PC-9 (cell line): ENCODE measurements around the gene CYBC1.
"Not testable (repeated sequence)": the region's sequence is repeated elsewhere in the genome, so short reads cannot be mapped to it uniquely, and the experiment has no call there.

Experiments
- EZH2 ChIP-seq: fragments of 200-600 bp; sonication (generic); IDR thresholded peaks from 2 replicates; pipeline ENCODE4 v1.8.0; 2017; ENCODE audit warnings: antibody characterized with exemption, low read depth
- TF ChIP-seq, protein P1 (sequence below): fragments of 200-600 bp; sonication (generic); conservative IDR thresholded peaks from 2 replicates; pipeline ENCODE4 v1.6.1; 2017; ENCODE audit warnings: mixed run types, antibody characterized with exemption, mild to moderate bottlenecking, moderate library complexity

- TF ChIP-seq, protein P1, sequence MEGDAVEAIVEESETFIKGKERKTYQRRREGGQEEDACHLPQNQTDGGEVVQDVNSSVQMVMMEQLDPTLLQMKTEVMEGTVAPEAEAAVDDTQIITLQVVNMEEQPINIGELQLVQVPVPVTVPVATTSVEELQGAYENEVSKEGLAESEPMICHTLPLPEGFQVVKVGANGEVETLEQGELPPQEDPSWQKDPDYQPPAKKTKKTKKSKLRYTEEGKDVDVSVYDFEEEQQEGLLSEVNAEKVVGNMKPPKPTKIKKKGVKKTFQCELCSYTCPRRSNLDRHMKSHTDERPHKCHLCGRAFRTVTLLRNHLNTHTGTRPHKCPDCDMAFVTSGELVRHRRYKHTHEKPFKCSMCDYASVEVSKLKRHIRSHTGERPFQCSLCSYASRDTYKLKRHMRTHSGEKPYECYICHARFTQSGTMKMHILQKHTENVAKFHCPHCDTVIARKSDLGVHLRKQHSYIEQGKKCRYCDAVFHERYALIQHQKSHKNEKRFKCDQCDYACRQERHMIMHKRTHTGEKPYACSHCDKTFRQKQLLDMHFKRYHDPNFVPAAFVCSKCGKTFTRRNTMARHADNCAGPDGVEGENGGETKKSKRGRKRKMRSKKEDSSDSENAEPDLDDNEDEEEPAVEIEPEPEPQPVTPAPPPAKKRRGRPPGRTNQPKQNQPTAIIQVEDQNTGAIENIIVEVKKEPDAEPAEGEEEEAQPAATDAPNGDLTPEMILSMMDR = not testable (repeated sequence)
- TF ChIP-seq EZH2 = not testable (repeated sequence)
Measured at GRCh38 chr17:82453706-82454105, 3.2 kb upstream of the CYBC1 start.
